Neural crest cell (in vitro differentiated cells): ENCODE measurements around the gene S100A6. TPM values are rescaled to one million over a fixed set of nuclear protein-coding genes. Genes with fewer than 3 reads are reported as not detected.

Experiments used
- DNase-seq: peaks from one replicate; pipeline ENCODE4 v3.0.0; 2021; ENCODE audit warnings: low read depth, mixed read lengths, low spot score
- H3K27ac Mint-ChIP-seq: one replicate; pipeline ENCODE4 v1.8.0; 2021; ENCODE audit warnings: mild to moderate bottlenecking, mixed read lengths; ENCODE audit not compliant: unreplicated experiment
- H3K27me3 Mint-ChIP-seq: 2 replicates; pipeline ENCODE4 v1.8.0; 2021; ENCODE audit warnings: low read depth, mild to moderate bottlenecking, mixed read lengths
- H3K36me3 Mint-ChIP-seq: 2 replicates; pipeline ENCODE4 v1.8.0; 2021; ENCODE audit warnings: low read depth, mild to moderate bottlenecking, mixed read lengths
- H3K4me1 Mint-ChIP-seq: 2 replicates; pipeline ENCODE4 v1.8.0; 2021; ENCODE audit warnings: mixed read lengths
- H3K4me3 Mint-ChIP-seq: one replicate; pipeline ENCODE4 v1.8.0; 2021; ENCODE audit warnings: mild to moderate bottlenecking, mixed read lengths
- H3K9me3 Mint-ChIP-seq: 2 replicates; pipeline ENCODE4 v1.8.0; 2021; ENCODE audit warnings: mixed read lengths
- CTCF ChIP-seq: fragments of 200-600 bp; sonication (generic); conservative IDR thresholded peaks from 2 replicates; pipeline ENCODE4 v1.5.0; 2021; ENCODE audit warnings: antibody characterized with exemption, mild to moderate bottlenecking
- total RNA-seq: library from RNA; stranded (reverse); gene quantifications from 2 replicates; pipeline ENCODE4 v1.2.1, GENCODE V29; 2021

Gene S100A6
- total RNA-seq, 1 donor from 2014 or later, result not detected

- H3K4me3 Mint-ChIP-seq, result no peak overlapping the region
These were observed 18.2 kb upstream of the S100A6 start for GRCh38 chr1:153553830-153554541.

GRCh38 chr1:153553096-153553495 lies 17.3 kb upstream of the S100A6 start:
- DNase-seq, result no peak
- no peak overlapping the region for H3K4me3 Mint-ChIP-seq
- H3K36me3 Mint-ChIP-seq, result no peaks in the 10 kb centered on the region
- peaks cover 31% of the 10 kb centered on the region for H3K4me1 Mint-ChIP-seq
- H3K27me3 Mint-ChIP-seq, result no peaks in the 10 kb centered on the region
- peak overlapping the region; percentile 78 for H3K27ac Mint-ChIP-seq
- TF ChIP-seq CTCF, result no peak
- H3K9me3 Mint-ChIP-seq, result no peaks in the 10 kb centered on the region

More at GRCh38 chr1:153553830-153554541, 18.2 kb upstream of the S100A6 start:
- Mint-ChIP-seq H3K4me1 (peaks cover 24% of the 10 kb centered on the region), H3K9me3 (no peaks in the 10 kb centered on the region), H3K27ac (no peak overlapping the region), H3K36me3 (no peaks in the 10 kb centered on the region), H3K27me3 (no peaks in the 10 kb centered on the region)
- no peak for TF ChIP-seq CTCF
- DNase-seq, result no peak

- H3K27ac Mint-ChIP-seq, result no peak overlapping the region
- H3K27me3 Mint-ChIP-seq, result no peaks in the 10 kb centered on the region
- no peak for TF ChIP-seq CTCF
- H3K36me3 Mint-ChIP-seq, result no peaks in the 10 kb centered on the region
- DNase-seq, result no peak
- H3K4me3 Mint-ChIP-seq, result no peak overlapping the region
- H3K4me1 Mint-ChIP-seq, result peaks cover 34% of the 10 kb centered on the region
- no peaks in the 10 kb centered on the region for H3K9me3 Mint-ChIP-seq
These were observed 16.5 kb upstream of the S100A6 start for GRCh38 chr1:153552335-153552734.

- no peak overlapping the region for H3K4me3 Mint-ChIP-seq
- H3K36me3 Mint-ChIP-seq, result no peaks in the 10 kb centered on the region
- DNase-seq, result no peak
- no peaks in the 10 kb centered on the region for H3K27me3 Mint-ChIP-seq
- H3K9me3 Mint-ChIP-seq, result no peaks in the 10 kb centered on the region
- H3K27ac Mint-ChIP-seq, result no peak overlapping the region
- peaks cover 44% of the 10 kb centered on the region for H3K4me1 Mint-ChIP-seq
- no peak for TF ChIP-seq CTCF
These were observed 15.2 kb upstream of the S100A6 start for GRCh38 chr1:153550827-153551500.

GRCh38 chr1:153550398-153550758 lies 14.6 kb upstream of the S100A6 start:
- TF ChIP-seq CTCF, result no peak
- H3K36me3 Mint-ChIP-seq, result no peaks in the 10 kb centered on the region
- H3K27me3 Mint-ChIP-seq, result no peaks in the 10 kb centered on the region
- H3K4me1 Mint-ChIP-seq, result peaks cover 50% of the 10 kb centered on the region
- H3K9me3 Mint-ChIP-seq, result no peaks in the 10 kb centered on the region
- H3K27ac Mint-ChIP-seq, result peak overlapping the region; percentile 50
- H3K4me3 Mint-ChIP-seq, result no peak overlapping the region
- no peak for DNase-seq
